HepG2 (cell line): ENCODE results near the gene RPS6KA2. TPM values are rescaled to one million over a fixed set of nuclear protein-coding genes. Genes with fewer than 3 reads are reported as not detected.

Experiments
- DBP ChIP-seq: sonication (generic); formaldehyde crosslinking; IDR thresholded peaks from 2 replicates; pipeline ENCODE4 v1.4.0; 2020; ENCODE audit warnings: missing genetic modification reagents; ENCODE audit errors: not compliant biosample characterization
- ELF3 ChIP-seq: IDR thresholded peaks from 2 replicates; pipeline ENCODE4 v1.6.1; 2016; ENCODE audit warnings: missing genetic modification reagents, missing compliant biosample characterization
- ELF4 ChIP-seq: sonication (generic); formaldehyde crosslinking; IDR thresholded peaks from 2 replicates; pipeline ENCODE4 v1.5.0; 2020; ENCODE audit warnings: missing genetic modification reagents, mild to moderate bottlenecking, moderate library complexity, borderline replicate concordance
- HOMEZ ChIP-seq: IDR thresholded peaks from 2 replicates; pipeline ENCODE4 v1.6.1; 2016; ENCODE audit warnings: low read depth
- JDP2 ChIP-seq: sonication (generic); formaldehyde crosslinking; IDR thresholded peaks from 2 replicates; pipeline ENCODE4 v1.8.1; 2022; ENCODE audit warnings: missing genetic modification reagents, borderline replicate concordance
- KLF12 ChIP-seq: sonication (generic); formaldehyde crosslinking; IDR thresholded peaks from 2 replicates; pipeline ENCODE4 v1.4.0; 2020; ENCODE audit warnings: missing genetic modification reagents, borderline replicate concordance
- MED8 ChIP-seq: sonication (generic); formaldehyde crosslinking; IDR thresholded peaks from 2 replicates; pipeline ENCODE4 v1.8.1; 2023; ENCODE audit warnings: mild to moderate bottlenecking, missing genetic modification reagents; ENCODE audit not compliant: insufficient replicate concordance
- MIER3 ChIP-seq: IDR thresholded peaks from 2 replicates; pipeline ENCODE4 v1.6.1; 2016; ENCODE audit warnings: missing compliant biosample characterization, borderline replicate concordance
- NFKBIZ ChIP-seq: IDR thresholded peaks from 2 replicates; pipeline ENCODE4 v1.6.1; 2018; ENCODE audit warnings: missing genetic modification reagents, missing compliant biosample characterization
- POLR2AphosphoS2 ChIP-seq: IDR thresholded peaks from 2 replicates; pipeline ENCODE4 v1.6.1; 2011; ENCODE audit warnings: low read depth, low read length, improper control_type of control experiment
- RFX1 ChIP-seq: fragments of 450-650 bp; IDR thresholded peaks from 2 replicates; pipeline ENCODE4 v1.6.1; 2017
- RFX5 ChIP-seq: IDR thresholded peaks from 2 replicates; pipeline ENCODE4 v1.6.1; 2011; ENCODE audit warnings: low read depth, low read length, improper control_type of control experiment
- SIN3A ChIP-seq: IDR thresholded peaks from 2 replicates; pipeline ENCODE4 v1.6.1; 2011; ENCODE audit warnings: low read depth, mild to moderate bottlenecking, control low read depth, low read length, borderline replicate concordance
- SNAI1 ChIP-seq: sonication (generic); formaldehyde crosslinking; IDR thresholded peaks from 2 replicates; pipeline ENCODE4 v1.5.0; 2020; ENCODE audit warnings: mild to moderate bottlenecking, missing genetic modification reagents, borderline replicate concordance
- TRIM22 ChIP-seq: fragments of 450-650 bp; IDR thresholded peaks from 2 replicates; pipeline ENCODE4 v1.6.1; 2017
- ZBTB7A ChIP-seq: sonication (generic); formaldehyde crosslinking; IDR thresholded peaks from 2 replicates; pipeline ENCODE4 v1.8.0; 2022; ENCODE audit warnings: mild to moderate bottlenecking, missing genetic modification reagents
- ZMYM2 ChIP-seq: sonication (generic); formaldehyde crosslinking; IDR thresholded peaks from 2 replicates; pipeline ENCODE4 v1.8.0; 2022; ENCODE audit warnings: mild to moderate bottlenecking, missing genetic modification reagents
- ZNF337 ChIP-seq: sonication (generic); formaldehyde crosslinking; IDR thresholded peaks from 2 replicates; pipeline ENCODE4 v1.5.1; 2020; ENCODE audit warnings: missing genetic modification reagents, low read depth, mild to moderate bottlenecking, borderline replicate concordance
- ZNF431 ChIP-seq: sonication (generic); formaldehyde crosslinking; IDR thresholded peaks from 2 replicates; pipeline ENCODE4 v1.9.0; 2022; ENCODE audit warnings: missing genetic modification reagents, low read depth, mild to moderate bottlenecking, borderline replicate concordance
- ZNF766 ChIP-seq: sonication (generic); formaldehyde crosslinking; IDR thresholded peaks from 2 replicates; pipeline ENCODE4 v1.5.0; 2020; ENCODE audit warnings: missing genetic modification reagents, borderline replicate concordance
- ZNF772 ChIP-seq: sonication (generic); formaldehyde crosslinking; IDR thresholded peaks from 2 replicates; pipeline ENCODE4 v1.5.0; 2020; ENCODE audit warnings: mild to moderate bottlenecking, missing genetic modification reagents
- polyA plus RNA-seq, 8 experiments: library from polyadenylated mRNA; depleted of rRNA in 3 of 8; stranded (reverse) in 7 of 8; unstranded in 1 of 8; fragments of >200 nt; fragmentation: Illumina TruSeq in 4 of 8; extraction: Trizol in 4 of 8; gene quantifications; 2 replicates each; pipeline versions ENCODE4 v1.2.1 to v1.2.3, GENCODE V29; 2011 to 2016; ENCODE audit warnings: low read depth in 4 of 8, missing spikeins in 1 of 8, mixed read lengths in 1 of 8; ENCODE audit not compliant: insufficient read depth in 1 of 8
- total RNA-seq, 5 experiments: library from RNA; depleted of rRNA; stranded (reverse); fragments of >200 nt; fragmentation: Illumina TruSeq; extraction: Trizol; gene quantifications; 2 replicates each; pipeline ENCODE4 v1.2.3, GENCODE V29; 2016; ENCODE audit warnings: low read depth in 1 of 5
- TF ChIP-seq, protein P1 (sequence below): sonication (generic); formaldehyde crosslinking; conservative IDR thresholded peaks from 2 replicates; pipeline ENCODE4 v1.5.0; 2020; ENCODE audit warnings: missing genetic modification reagents
- TF ChIP-seq, protein P2 (sequence below): sonication (generic); formaldehyde crosslinking; IDR thresholded peaks from 2 replicates; pipeline ENCODE4 v1.4.0; 2020; ENCODE audit warnings: mild to moderate bottlenecking, missing genetic modification reagents

The RPS6KA2 gene
- total and polyA plus RNA-seq, 2 of the 13 experiments (the other 11 are each of a cell fraction or from before 2014, with no cell fraction given): 0.22 to 0.38 TPM

GRCh38 chr6:166382933-166383801, 243.9 kb downstream of the RPS6KA2 start, which contains the start of gene MPC1 (continued):
- TF ChIP-seq, protein P1, sequence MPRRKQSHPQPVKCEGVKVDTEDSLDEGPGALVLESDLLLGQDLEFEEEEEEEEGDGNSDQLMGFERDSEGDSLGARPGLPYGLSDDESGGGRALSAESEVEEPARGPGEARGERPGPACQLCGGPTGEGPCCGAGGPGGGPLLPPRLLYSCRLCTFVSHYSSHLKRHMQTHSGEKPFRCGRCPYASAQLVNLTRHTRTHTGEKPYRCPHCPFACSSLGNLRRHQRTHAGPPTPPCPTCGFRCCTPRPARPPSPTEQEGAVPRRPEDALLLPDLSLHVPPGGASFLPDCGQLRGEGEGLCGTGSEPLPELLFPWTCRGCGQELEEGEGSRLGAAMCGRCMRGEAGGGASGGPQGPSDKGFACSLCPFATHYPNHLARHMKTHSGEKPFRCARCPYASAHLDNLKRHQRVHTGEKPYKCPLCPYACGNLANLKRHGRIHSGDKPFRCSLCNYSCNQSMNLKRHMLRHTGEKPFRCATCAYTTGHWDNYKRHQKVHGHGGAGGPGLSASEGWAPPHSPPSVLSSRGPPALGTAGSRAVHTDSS: 0 out of 2 replicates have a peak, but pooled peaks have one; percentile 64
- TF ChIP-seq ELF3 (CRISPR knock-in tag) (peak; percentile 86), ZNF766 (CRISPR knock-in tag) (peak; percentile 58; the same call in 1 of the 2 replicates), SIN3A (peak; percentile 82; the same call in 1 of the 2 replicates), POLR2AphosphoS2 (peak; percentile 65; the same call in 1 of the 2 replicates), MED8 (CRISPR knock-in tag) (no peak), SNAI1 (CRISPR knock-in tag) (no peak; the same call in 1 of the 2 replicates), TRIM22 (no peak), ZNF337 (CRISPR knock-in tag) (0 out of 2 replicates have a peak, but pooled peaks have one; percentile 42), HOMEZ (CRISPR knock-in tag) (peak; percentile 70), ELF4 (CRISPR knock-in tag) (0 out of 2 replicates have a peak, but pooled peaks have one; percentile 58), ZBTB7A (CRISPR knock-in tag) (no peak; the same call in 1 of the 2 replicates), RFX1 (peak; percentile 87), NFKBIZ (CRISPR knock-in tag) (no peak), ZNF772 (CRISPR knock-in tag) (no peak; the same call in 1 of the 2 replicates), ZNF431 (CRISPR knock-in tag) (peak; percentile 95), DBP (CRISPR knock-in tag) (peak; percentile 89), KLF12 (CRISPR knock-in tag) (peak; percentile 96), JDP2 (CRISPR knock-in tag) (no peak), RFX5 (peak; percentile 80), ZMYM2 (CRISPR knock-in tag) (no peak), MIER3 (CRISPR knock-in tag) (0 out of 2 replicates have a peak, but pooled peaks have one; percentile 22)
- TF ChIP-seq, protein P2, sequence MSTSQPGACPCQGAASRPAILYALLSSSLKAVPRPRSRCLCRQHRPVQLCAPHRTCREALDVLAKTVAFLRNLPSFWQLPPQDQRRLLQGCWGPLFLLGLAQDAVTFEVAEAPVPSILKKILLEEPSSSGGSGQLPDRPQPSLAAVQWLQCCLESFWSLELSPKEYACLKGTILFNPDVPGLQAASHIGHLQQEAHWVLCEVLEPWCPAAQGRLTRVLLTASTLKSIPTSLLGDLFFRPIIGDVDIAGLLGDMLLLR: peak; percentile 65
